K562 (cell line): Measurements from ENCODE around the gene TMEM168. TPM values are rescaled to one million over a fixed set of nuclear protein-coding genes. Genes with fewer than 3 reads are reported as not detected.

Experiments
- DPF2 ChIP-seq: fragments of 450-650 bp; IDR thresholded peaks from 2 replicates; pipeline ENCODE4 v1.6.1; 2016
- HDAC1 ChIP-seq, 2 experiments: fragments of 450-650 bp; IDR thresholded peaks; 2 replicates each; pipeline ENCODE4 v1.6.1; 2016 to 2017; ENCODE audit warnings: inconsistent platforms in 1 of 2, mild to moderate bottlenecking in 1 of 2, moderate library complexity in 1 of 2
- HDGF ChIP-seq: fragments of 450-650 bp; IDR thresholded peaks from 2 replicates; pipeline ENCODE4 v1.6.1; 2016
- HNRNPH1 ChIP-seq: fragments of 200-400 bp; formaldehyde crosslinking; optimal IDR thresholded peaks from 2 replicates; pipeline ENCODE3; 2017; ENCODE audit warnings: low read depth, mild to moderate bottlenecking, low read length, moderate library complexity
- ILF3 ChIP-seq: fragments of 450-650 bp; IDR thresholded peaks from 2 replicates; pipeline ENCODE4 v1.6.1; 2018; ENCODE audit warnings: antibody characterized with exemption, mild to moderate bottlenecking, moderate library complexity, borderline replicate concordance
- KLF6 ChIP-seq: fragments of 250-450 bp; sonication (Bioruptor Pico); IDR thresholded peaks from 2 replicates; pipeline ENCODE4 v1.4.0; 2020; ENCODE audit warnings: mild to moderate bottlenecking, moderate library complexity, borderline replicate concordance
- MCM5 ChIP-seq: fragments of 450-650 bp; IDR thresholded peaks from 2 replicates; pipeline ENCODE4 v1.6.1; 2016; ENCODE audit warnings: low read depth
- MEF2A ChIP-seq: IDR thresholded peaks from 2 replicates; pipeline ENCODE4 v1.6.1; 2011; ENCODE audit warnings: low read depth, mild to moderate bottlenecking, low read length, moderate library complexity; ENCODE audit not compliant: control insufficient read depth
- NR2C1 ChIP-seq, 2 experiments: fragments of 450-650 bp; IDR thresholded peaks; 2 replicates each; pipeline ENCODE4 v1.6.1; 2017; ENCODE audit warnings: mild to moderate bottlenecking in 2 of 2, antibody characterized with exemption in 1 of 2, inconsistent platforms in 1 of 2, missing compliant biosample characterization in 1 of 2, missing genetic modification characterization in 1 of 2
- TARDBP ChIP-seq: fragments of 450-650 bp; IDR thresholded peaks from 2 replicates; pipeline ENCODE4 v1.6.1; 2016
- U2AF1 ChIP-seq: fragments of 200-400 bp; formaldehyde crosslinking; optimal IDR thresholded peaks from 2 replicates; pipeline ENCODE3; 2017; ENCODE audit warnings: mild to moderate bottlenecking, low read depth, low read length, moderate library complexity
- ZNF165 ChIP-seq: fragments of 250-450 bp; sonication (Bioruptor Pico); IDR thresholded peaks from 2 replicates; pipeline ENCODE4 v1.4.0; 2020; ENCODE audit warnings: borderline replicate concordance
- ZNF354B ChIP-seq: fragments of 250-450 bp; sonication (Bioruptor Pico); IDR thresholded peaks from 2 replicates; pipeline ENCODE4 v1.4.0; 2020
- polyA plus RNA-seq, 8 experiments: library from polyadenylated mRNA; depleted of rRNA in 4 of 8; stranded (reverse) in 5 of 8; unstranded in 3 of 8; fragments of >200 nt; fragmentation: Nextera tagmentation in 2 of 8; fragmentation: Illumina TruSeq in 1 of 8; extraction: Ambion mirVana in 2 of 8; extraction: Trizol in 1 of 8; gene quantifications; 2 replicates each; pipeline versions ENCODE4 v1.2.1 to v1.2.3, GENCODE V29; 2011 to 2014; ENCODE audit warnings: inconsistent platforms in 1 of 8, missing spikeins in 1 of 8
- total RNA-seq, 7 experiments: library from RNA; depleted of rRNA in 6 of 7; stranded (reverse); fragments of >200 nt in 6 of 7; fragmentation: Illumina TruSeq in 2 of 7; extraction: Trizol in 2 of 7; gene quantifications; 2 replicates each; pipeline versions ENCODE4 v1.2.1 to v1.2.3, GENCODE V29; 2011 to 2021; ENCODE audit warnings: low replicate concordance in 1 of 7
- TF ChIP-seq, protein P1 (sequence below): sonication (generic); formaldehyde crosslinking; IDR thresholded peaks from 2 replicates; pipeline ENCODE4 v1.8.0; 2022; ENCODE audit warnings: mild to moderate bottlenecking, missing genetic modification reagents
- TF ChIP-seq, protein P2 (sequence below): fragments of 250-450 bp; sonication (Bioruptor Pico); IDR thresholded peaks from 2 replicates; pipeline ENCODE4 v1.8.0; 2021; ENCODE audit warnings: moderate library complexity, mild to moderate bottlenecking, inconsistent platforms
- TF ChIP-seq, protein P3 (sequence below): sonication (generic); formaldehyde crosslinking; IDR thresholded peaks from 2 replicates; pipeline ENCODE4 v1.8.1; 2023; ENCODE audit warnings: mild to moderate bottlenecking, missing genetic modification reagents
- TF ChIP-seq, protein P4 (sequence below): fragments of 250-450 bp; sonication (Bioruptor Pico); IDR thresholded peaks from 2 replicates; pipeline ENCODE4 v1.5.0; 2021; ENCODE audit warnings: mild to moderate bottlenecking, moderate library complexity
- TF ChIP-seq, protein P5 (sequence below): fragments of 450-650 bp; conservative IDR thresholded peaks from 2 replicates; pipeline ENCODE4 v1.6.1; 2016; ENCODE audit warnings: missing genetic modification characterization, low read depth, mild to moderate bottlenecking, control low read depth, missing compliant biosample characterization

Gene TMEM168
- total and polyA plus RNA-seq, 9 of the 15 experiments (the other 6 are each of a cell fraction or from before 2014, with no cell fraction given), result 19.7 to 50.7 (median 25.4) TPM

DNA sequence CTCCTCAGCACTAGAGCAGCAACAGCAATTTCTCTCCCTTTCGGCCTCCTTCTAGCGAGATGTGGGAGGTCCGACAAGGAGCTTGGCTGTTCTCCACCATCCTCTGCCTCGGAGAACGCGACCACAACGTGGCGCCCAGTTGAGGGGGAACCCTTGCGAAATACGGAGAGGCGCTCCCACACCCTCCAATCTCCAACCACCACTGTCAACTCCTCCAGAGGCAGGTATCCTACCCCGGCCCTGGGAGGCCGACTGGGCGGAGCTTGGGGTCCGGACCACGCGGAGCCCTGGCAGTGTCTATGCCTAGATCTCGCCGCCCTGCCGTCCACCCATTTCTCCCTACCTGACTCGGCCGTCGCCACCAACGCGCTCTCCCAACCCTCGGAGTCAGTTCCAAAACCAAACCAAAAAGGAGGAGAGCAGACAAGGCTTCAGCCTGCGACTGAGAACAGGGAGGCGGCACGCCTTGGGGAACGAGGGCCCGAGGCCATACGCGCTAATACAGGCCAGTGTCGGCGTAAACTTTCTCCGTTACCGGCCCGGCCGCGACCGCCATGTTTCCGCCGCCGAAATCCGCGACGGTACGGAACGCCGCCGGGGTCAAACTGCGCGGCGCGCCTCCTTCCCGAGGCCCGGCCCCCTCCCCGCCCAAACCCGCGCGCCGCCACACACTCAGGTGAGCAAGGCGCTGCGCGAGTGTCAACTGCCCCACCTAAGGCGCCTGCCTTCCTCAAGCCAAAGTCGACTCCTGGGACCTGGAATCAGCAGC lies at the start of gene TMEM168 (continued):
- TF ChIP-seq, protein P1, sequence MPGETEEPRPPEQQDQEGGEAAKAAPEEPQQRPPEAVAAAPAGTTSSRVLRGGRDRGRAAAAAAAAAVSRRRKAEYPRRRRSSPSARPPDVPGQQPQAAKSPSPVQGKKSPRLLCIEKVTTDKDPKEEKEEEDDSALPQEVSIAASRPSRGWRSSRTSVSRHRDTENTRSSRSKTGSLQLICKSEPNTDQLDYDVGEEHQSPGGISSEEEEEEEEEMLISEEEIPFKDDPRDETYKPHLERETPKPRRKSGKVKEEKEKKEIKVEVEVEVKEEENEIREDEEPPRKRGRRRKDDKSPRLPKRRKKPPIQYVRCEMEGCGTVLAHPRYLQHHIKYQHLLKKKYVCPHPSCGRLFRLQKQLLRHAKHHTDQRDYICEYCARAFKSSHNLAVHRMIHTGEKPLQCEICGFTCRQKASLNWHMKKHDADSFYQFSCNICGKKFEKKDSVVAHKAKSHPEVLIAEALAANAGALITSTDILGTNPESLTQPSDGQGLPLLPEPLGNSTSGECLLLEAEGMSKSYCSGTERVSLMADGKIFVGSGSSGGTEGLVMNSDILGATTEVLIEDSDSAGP (CRISPR knock-in tag), result 0 out of 2 replicates have a peak, but pooled peaks have one; percentile 65
- TF ChIP-seq TARDBP (no peak; the same call in none of the 2 replicates), MEF2A (no peak), ILF3 (no peak; the same call in 1 of the 2 replicates), U2AF1 (peak; percentile 65), NR2C1 (IDR thresholded peaks at IDR 0.05) (peak; percentile 63; the same call in 1 of the 2 replicates), NR2C1 (tag; IDR thresholded peaks at IDR 0.05) (peak; percentile 74), ZNF354B (no peak), HDGF (no peak), ZNF165 (CRISPR knock-in tag) (peak; percentile 82; the same call in 1 of the 2 replicates), HNRNPH1 (no peak), KLF6 (CRISPR knock-in tag) (peak; percentile 72; the same call in 1 of the 2 replicates), DPF2 (peak; percentile 53; the same call in 1 of the 2 replicates), HDAC1 (IDR thresholded peaks at IDR 0.05) (peak in 1 of 2 experiments; percentile 78; a peak in 2 of 4 replicates), MCM5 (no peak)
- TF ChIP-seq, protein P2, sequence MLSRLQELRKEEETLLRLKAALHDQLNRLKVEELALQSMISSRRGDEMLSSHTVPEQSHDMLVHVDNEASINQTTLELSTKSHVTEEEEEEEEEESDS (CRISPR knock-in tag), result no peak
- TF ChIP-seq, protein P3, sequence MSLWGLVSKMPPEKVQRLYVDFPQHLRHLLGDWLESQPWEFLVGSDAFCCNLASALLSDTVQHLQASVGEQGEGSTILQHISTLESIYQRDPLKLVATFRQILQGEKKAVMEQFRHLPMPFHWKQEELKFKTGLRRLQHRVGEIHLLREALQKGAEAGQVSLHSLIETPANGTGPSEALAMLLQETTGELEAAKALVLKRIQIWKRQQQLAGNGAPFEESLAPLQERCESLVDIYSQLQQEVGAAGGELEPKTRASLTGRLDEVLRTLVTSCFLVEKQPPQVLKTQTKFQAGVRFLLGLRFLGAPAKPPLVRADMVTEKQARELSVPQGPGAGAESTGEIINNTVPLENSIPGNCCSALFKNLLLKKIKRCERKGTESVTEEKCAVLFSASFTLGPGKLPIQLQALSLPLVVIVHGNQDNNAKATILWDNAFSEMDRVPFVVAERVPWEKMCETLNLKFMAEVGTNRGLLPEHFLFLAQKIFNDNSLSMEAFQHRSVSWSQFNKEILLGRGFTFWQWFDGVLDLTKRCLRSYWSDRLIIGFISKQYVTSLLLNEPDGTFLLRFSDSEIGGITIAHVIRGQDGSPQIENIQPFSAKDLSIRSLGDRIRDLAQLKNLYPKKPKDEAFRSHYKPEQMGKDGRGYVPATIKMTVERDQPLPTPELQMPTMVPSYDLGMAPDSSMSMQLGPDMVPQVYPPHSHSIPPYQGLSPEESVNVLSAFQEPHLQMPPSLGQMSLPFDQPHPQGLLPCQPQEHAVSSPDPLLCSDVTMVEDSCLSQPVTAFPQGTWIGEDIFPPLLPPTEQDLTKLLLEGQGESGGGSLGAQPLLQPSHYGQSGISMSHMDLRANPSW (CRISPR knock-in tag), result peak; percentile 99
- TF ChIP-seq, protein P4, sequence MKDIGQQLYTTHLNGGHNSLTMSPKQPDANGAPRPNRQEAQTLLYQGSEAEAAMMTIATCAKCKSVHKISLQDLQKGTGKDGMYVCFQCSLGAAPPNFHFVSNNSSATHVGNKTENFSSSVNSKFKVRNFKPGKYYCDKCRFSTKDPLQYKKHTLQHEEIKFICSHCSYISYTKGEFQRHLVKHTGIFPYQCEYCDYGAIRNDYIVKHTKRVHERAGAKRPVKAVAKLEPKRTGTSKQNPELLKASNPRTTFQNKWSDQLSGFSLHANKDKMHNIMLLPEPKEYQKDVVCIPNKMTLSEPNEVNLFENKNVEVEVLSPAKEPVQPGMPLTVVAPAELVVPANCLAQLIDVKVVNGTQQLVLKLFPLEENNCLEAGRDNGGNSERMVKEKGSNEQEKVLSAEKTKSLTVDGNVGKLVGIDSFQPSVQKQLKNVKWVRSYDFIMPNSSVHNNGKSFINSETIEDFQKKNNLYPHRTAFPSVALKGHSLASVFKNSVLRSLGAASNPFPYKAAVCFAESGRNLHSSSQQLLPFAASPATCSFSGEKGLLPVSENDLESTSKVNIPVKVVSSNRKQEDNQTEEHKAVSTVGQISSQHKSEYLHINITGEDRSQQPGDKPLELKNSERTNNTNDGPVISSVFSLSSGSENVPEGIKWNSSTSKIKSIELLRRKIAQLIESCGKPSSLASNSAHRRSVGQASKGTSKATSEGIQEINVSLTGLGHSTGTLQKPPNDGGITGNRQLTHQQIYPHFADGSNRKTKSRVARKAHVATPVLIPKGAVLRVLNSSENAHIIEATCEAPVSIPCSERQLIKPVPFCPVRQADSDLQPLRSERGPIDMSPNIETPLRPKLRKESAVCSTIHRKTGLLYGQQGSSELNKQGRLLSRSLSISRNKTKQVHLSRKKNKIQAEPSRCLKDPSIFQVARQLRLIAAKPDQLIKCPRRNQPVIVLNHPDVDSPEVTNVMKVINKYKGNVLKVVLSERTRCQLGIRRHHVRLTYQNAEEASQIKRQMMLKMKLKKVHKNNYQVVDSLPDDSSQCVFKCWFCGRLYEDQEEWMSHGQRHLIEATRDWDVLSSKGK (CRISPR knock-in tag), result no peak
- TF ChIP-seq, protein P5, sequence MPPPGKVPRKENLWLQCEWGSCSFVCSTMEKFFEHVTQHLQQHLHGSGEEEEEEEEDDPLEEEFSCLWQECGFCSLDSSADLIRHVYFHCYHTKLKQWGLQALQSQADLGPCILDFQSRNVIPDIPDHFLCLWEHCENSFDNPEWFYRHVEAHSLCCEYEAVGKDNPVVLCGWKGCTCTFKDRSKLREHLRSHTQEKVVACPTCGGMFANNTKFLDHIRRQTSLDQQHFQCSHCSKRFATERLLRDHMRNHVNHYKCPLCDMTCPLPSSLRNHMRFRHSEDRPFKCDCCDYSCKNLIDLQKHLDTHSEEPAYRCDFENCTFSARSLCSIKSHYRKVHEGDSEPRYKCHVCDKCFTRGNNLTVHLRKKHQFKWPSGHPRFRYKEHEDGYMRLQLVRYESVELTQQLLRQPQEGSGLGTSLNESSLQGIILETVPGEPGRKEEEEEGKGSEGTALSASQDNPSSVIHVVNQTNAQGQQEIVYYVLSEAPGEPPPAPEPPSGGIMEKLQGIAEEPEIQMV (tag), result peak; percentile 88
